Pancreas (tissue), 10 donors: ENCODE data around the gene INKA2. TPM values are rescaled to one million over a fixed set of nuclear protein-coding genes. Genes with fewer than 3 reads are reported as not detected.

Experiments used
- ATAC-seq, 4 donors: fragments of 200-7000 bp; cut with Tn5 transposase; one replicate each; pipeline versions ENCODE4 v1.8.0 to v1.9.1; 2020; ENCODE audit warnings: mild to moderate bottlenecking in 4 of 4, moderate library complexity in 4 of 4
- DNase-seq, 6 donors: peaks; one replicate each; pipeline ENCODE4 v3.0.0-alpha.2; 2020
- FAIRE-seq: peaks from 2 replicates; lab custom pipeline; 2012; peaks lifted over from hg19 to GRCh38; lab: Jason Lieb, UNC
- H3K27ac ChIP-seq, 4 donors: fragments of 200-600 bp; sonication (generic); 1 replicate in 3 of 4; 2 replicates in 1 of 4; pipeline versions ENCODE4 v1.5.0 to v1.8.0; 2020
- H3K27me3 ChIP-seq, 4 donors: fragments of 200-600 bp; one replicate each; pipeline ENCODE4 v1.8.0; 2021
- H3K36me3 ChIP-seq, 3 donors: fragments of 200-600 bp; sonication (generic) in 1 of 3; one replicate each; pipeline versions ENCODE4 v1.5.0 to v1.8.0; 2020 to 2021
- H3K4me1 ChIP-seq, 3 donors: fragments of 200-600 bp; one replicate each; pipeline ENCODE4 v1.8.0; 2021
- H3K4me3 ChIP-seq, 4 donors: fragments of 200-600 bp; sonication (generic) in 2 of 4; one replicate each; pipeline versions ENCODE4 v1.5.0 to v1.8.0; 2020 to 2021
- H3K9me3 ChIP-seq, 4 donors: fragments of 200-600 bp; one replicate each; pipeline ENCODE4 v1.8.0; 2021
- WGBS, 2 donors: extraction: QIAGEN DNeasy Blood & Tissue Kit; methylation state at CpG; one replicate each; pipeline ENCODE4 v1.1.7; 2013; 5-methylcytosine and 5-hydroxymethylcytosine counted together
- intact Hi-C, 3 donors: fragments of 100-400 bp; cut with DNase I; formaldehyde crosslinking; loops; one replicate each; pipeline versions ENCODE4 v1.11.1 to v1.14.2; 2022
- polyA plus RNA-seq, 2 donors: library from polyadenylated mRNA; stranded (reverse); fragments of 200-250 nt; gene quantifications; one replicate each; pipeline ENCODE4 v1.2.3, GENCODE V29; 2013
- total RNA-seq, 6 donors: library from RNA; stranded (reverse); fragmentation: NEBNext Ultra II Directional in 4 of 6; extraction: Animal tissue kit (Norgen Biotek cat#: 25700) in 4 of 6; gene quantifications; one replicate each; pipeline versions ENCODE4 v1.2.1 to v1.2.4, GENCODE V29; 2021 to 2023
- TF ChIP-seq, protein P1 (sequence below), 4 donors: fragments of 200-600 bp; sonication (generic) in 3 of 4; IDR thresholded peaks; one replicate each; pipeline versions ENCODE4 v1.5.0 to v1.8.0; 2021; ENCODE audit warnings: antibody characterized with exemption in 4 of 4
- donor health status: healthy with polysubstance abuse.
- donor health status: DM: no; HTN: no; CAD: no; lungs with moderate emphysema.
- donor health status: DM: no; HTN: no; CAD: no.
- donor health status: control.
- donor health status: control.
- donor health status: Bipolar disorder and iron deficiency.
- donor health status: DM: yes; HTN: yes; CAD: no.
- donor health status: DM: no; HTN: no; CAD: no.
- donor health status: DM: no; HTN: no; CAD: no.
- donor health status: DM: yes; HTN: yes; CAD: no.

Gene INKA2
- total and polyA plus RNA-seq, 8 donors = 0.28 to 2.1 (median 1.1) TPM

DNA sequence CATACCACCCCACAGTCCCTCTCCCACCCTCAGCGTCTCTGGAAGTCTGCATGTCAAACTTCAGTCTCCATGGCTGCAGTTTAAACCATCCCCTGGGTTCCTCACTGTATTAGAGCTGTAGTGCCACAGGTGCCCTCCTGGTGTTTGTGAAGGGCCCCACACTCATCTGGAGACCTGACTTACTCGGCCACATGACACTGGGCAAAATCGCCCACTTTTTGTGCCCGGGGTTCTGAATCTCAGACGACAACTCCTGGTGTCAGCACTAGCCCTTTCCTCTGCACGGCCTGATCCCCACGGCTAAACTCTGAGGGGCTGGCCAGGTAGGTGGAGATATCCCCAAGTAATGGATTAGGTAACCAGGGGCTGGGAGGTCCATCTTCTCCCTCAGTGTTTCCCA, 6.5 kb downstream of the INKA2 start:
- no peak overlapping the region for H3K4me3 ChIP-seq
- H3K4me1 ChIP-seq = no peaks in the 10 kb centered on the region
- peak in 1 of 6 donors; percentile 5 for DNase-seq
- TF ChIP-seq, protein P1, sequence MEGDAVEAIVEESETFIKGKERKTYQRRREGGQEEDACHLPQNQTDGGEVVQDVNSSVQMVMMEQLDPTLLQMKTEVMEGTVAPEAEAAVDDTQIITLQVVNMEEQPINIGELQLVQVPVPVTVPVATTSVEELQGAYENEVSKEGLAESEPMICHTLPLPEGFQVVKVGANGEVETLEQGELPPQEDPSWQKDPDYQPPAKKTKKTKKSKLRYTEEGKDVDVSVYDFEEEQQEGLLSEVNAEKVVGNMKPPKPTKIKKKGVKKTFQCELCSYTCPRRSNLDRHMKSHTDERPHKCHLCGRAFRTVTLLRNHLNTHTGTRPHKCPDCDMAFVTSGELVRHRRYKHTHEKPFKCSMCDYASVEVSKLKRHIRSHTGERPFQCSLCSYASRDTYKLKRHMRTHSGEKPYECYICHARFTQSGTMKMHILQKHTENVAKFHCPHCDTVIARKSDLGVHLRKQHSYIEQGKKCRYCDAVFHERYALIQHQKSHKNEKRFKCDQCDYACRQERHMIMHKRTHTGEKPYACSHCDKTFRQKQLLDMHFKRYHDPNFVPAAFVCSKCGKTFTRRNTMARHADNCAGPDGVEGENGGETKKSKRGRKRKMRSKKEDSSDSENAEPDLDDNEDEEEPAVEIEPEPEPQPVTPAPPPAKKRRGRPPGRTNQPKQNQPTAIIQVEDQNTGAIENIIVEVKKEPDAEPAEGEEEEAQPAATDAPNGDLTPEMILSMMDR (IDR thresholded peaks at IDR 0.05) = no peak
- no peaks in the 10 kb centered on the region for H3K9me3 ChIP-seq
- FAIRE-seq = no peak
- no peaks in the 10 kb centered on the region for H3K36me3 ChIP-seq
- 81 to 84% methylated on average over 7 of the region's 7 CpGs for WGBS, 2 donors
- H3K27ac ChIP-seq = no peak overlapping the region
- intact Hi-C loops = no loop called here
- no peaks in the 10 kb centered on the region for H3K27me3 ChIP-seq
- ATAC-seq = no peak

DNA sequence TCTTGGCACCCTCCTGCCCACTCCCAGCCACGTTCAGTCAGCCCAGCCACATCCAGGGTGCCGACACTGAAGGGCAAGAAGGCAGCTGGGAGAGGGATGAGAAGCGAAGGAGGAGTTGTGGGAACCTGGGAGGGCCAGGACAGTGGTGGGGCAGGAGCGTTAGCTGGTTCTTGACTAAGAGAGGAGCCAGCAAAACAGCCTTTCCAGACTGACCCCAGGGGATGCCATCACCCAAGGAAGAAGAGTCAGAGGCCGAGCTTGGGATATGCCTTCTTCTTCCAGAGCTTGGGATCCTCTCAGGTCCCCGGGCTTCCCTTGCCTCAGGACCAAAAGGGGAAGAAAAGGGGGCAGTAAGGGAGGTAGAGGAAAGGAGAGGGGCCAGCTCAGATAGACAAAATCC, 7.2 kb downstream of the INKA2 start:
- no peaks in the 10 kb centered on the region for H3K4me1 ChIP-seq
- no peak overlapping the region for H3K27ac ChIP-seq
- intact Hi-C loops = no loop called here
- H3K9me3 ChIP-seq = no peaks in the 10 kb centered on the region
- no peak for ATAC-seq
- H3K27me3 ChIP-seq = no peaks in the 10 kb centered on the region
- H3K4me3 ChIP-seq = no peak overlapping the region
- FAIRE-seq = no peak
- TF ChIP-seq, protein P1 (IDR thresholded peaks at IDR 0.05) = no peak
- no peaks in the 10 kb centered on the region for H3K36me3 ChIP-seq
- no peak for DNase-seq
- 73 to 85% methylated on average over 6 of the region's 6 CpGs for WGBS, 2 donors

DNA sequence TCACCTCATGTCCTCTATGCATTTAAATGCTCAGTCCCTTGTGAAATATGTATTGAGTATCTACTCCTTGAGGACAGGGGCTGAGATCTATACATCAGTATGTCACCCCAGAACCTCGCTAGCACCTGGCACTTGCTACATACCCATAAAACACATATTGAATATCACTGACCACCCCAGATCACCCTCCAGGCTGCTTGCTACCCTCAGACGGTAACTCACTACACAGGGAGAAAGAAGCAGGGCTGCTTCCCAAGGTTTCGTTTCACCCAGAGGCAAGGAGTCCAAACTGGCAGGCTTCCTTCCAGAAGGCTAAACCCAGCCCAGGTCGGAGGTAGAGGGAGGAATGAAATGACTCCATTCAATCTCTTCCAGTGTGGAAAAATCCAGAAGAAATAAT, 8.5 kb downstream of the INKA2 start:
- FAIRE-seq (no peak), DNase-seq (no peak), ATAC-seq (no peak)
- TF ChIP-seq, protein P1 (IDR thresholded peaks at IDR 0.05) = no peak
- H3K4me3 ChIP-seq = no peak overlapping the region
- no peaks in the 10 kb centered on the region for H3K4me1 ChIP-seq
- intact Hi-C loops = no loop called here
- WGBS, 2 donors = 79 to 88% methylated on average over 4 of the region's 4 CpGs
- H3K36me3 ChIP-seq = no peaks in the 10 kb centered on the region
- H3K27me3 ChIP-seq = no peaks in the 10 kb centered on the region
- H3K27ac ChIP-seq = no peak overlapping the region
- no peaks in the 10 kb centered on the region for H3K9me3 ChIP-seq

- Histone ChIP-seq H3K4me3 (no peak overlapping the region), H3K4me1 (no peaks in the 10 kb centered on the region), H3K27ac (no peak overlapping the region), H3K9me3 (no peaks in the 10 kb centered on the region), H3K27me3 (no peaks in the 10 kb centered on the region), H3K36me3 (no peaks in the 10 kb centered on the region)
- peak in 1 of 6 donors; percentile 6 for DNase-seq
- ATAC-seq = no peak
- 82 to 83% methylated on average over 7 of the region's 7 CpGs for WGBS, 2 donors
- FAIRE-seq = no peak
- intact Hi-C loops = no loop called here
- TF ChIP-seq, protein P1 (IDR thresholded peaks at IDR 0.05) = no peak
Measured at GRCh38 chr1:111729946-111730681, 9.1 kb downstream of the INKA2 start.

DNA sequence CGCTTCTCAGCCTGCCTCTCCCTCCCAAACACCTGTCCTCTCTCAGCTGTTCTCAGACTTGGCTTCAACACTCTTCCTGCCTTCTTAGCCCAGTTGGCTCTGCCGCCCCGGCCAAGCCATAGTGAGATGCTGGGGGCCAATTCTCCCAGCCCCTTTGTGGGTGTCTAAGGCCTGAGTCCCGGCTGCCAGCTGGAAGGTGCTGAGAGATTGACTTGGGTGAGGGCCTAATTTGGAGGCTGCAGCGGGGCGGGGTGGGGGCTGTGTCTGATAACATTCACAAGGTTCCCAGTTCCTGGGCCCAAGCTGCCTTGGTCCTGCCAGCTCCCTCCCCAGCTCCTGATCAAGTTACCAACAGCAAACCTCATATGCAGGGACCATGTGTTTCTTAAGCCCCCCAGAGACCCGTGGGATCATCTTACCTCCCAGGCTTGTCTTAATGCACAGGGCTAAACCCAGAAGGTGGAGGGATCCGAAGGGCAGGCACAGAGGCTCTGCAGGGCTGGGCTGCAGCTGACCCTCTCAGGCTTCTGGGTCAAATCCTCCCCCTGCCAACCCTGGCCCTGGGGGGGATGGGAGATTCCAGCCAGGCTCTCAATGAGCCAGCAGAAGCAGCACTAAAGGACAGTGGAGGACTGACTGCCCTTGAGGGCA, 9.8 kb downstream of the INKA2 start:
- no peak overlapping the region for H3K27ac ChIP-seq
- DNase-seq (peak in 1 of 6 donors; percentile 8), ATAC-seq (no peak), FAIRE-seq (no peak)
- H3K9me3 ChIP-seq = no peaks in the 10 kb centered on the region
- H3K4me3 ChIP-seq = no peak overlapping the region
- 67 to 70% methylated on average over 8 of the region's 8 CpGs for WGBS, 2 donors
- intact Hi-C loops = no loop called here
- H3K36me3 ChIP-seq = no peaks in the 10 kb centered on the region
- H3K4me1 ChIP-seq = no peaks in the 10 kb centered on the region
- H3K27me3 ChIP-seq = no peaks in the 10 kb centered on the region
- TF ChIP-seq, protein P1 (IDR thresholded peaks at IDR 0.05) = no peak
